Measurements from ENCODE around the gene ADCK2. TPM values are rescaled to one million over a fixed set of nuclear protein-coding genes. Genes with fewer than 3 reads are reported as not detected.

The ADCK2 gene
- total RNA-seq, 2 donors from 2014 or later: 26.5 to 30.6 TPM

- DNase-seq (ENCODE audit: low spot score): no peak
- Histone ChIP-seq H3K4me3 (no peak overlapping the region), H3K4me1 (replicated peaks) (no peaks in the 10 kb centered on the region), H3K27ac (no peak overlapping the region), H3K36me3 (no peaks in the 10 kb centered on the region), H3K9me3 (no peaks in the 10 kb centered on the region), H3K27me3 (replicated peaks; ENCODE audit: insufficient read depth) (no peaks in the 10 kb centered on the region)
- WGBS: 93% methylated on average over 10 of the region's 10 CpGs
- intact Hi-C loops (cut with DNase I): no loop called here
- TF ChIP-seq CTCF (IDR thresholded peaks at IDR 0.05) (no peak), POLR2A (IDR thresholded peaks at IDR 0.05) (no peak)
Observed at GRCh38 chr7:140714331-140715040, 41.7 kb downstream of the ADCK2 start.

GRCh38 chr7:140719721-140720120 lies 47.0 kb downstream of the ADCK2 start:
- H3K36me3 ChIP-seq: no peaks in the 10 kb centered on the region
- DNase-seq (ENCODE audit: low spot score): no peak
- H3K27me3 ChIP-seq (replicated peaks; ENCODE audit: insufficient read depth): no peaks in the 10 kb centered on the region
- H3K9me3 ChIP-seq: no peaks in the 10 kb centered on the region
- WGBS: 58% methylated on average over 5 of the region's 5 CpGs
- no peak overlapping the region for H3K4me3 ChIP-seq
- TF ChIP-seq POLR2AphosphoS5 (IDR thresholded peaks at IDR 0.05): no peak
- TF ChIP-seq POLR2A (IDR thresholded peaks at IDR 0.05): no peak
- no peak for TF ChIP-seq CTCF (IDR thresholded peaks at IDR 0.05)
- no peaks in the 10 kb centered on the region for H3K4me1 ChIP-seq (replicated peaks)
- no peak overlapping the region for H3K27ac ChIP-seq
- intact Hi-C loops (cut with DNase I): no loop called here

GRCh38 chr7:140722254-140722653 lies 49.5 kb downstream of the ADCK2 start:
- H3K9me3 ChIP-seq: no peaks in the 10 kb centered on the region
- 94% methylated on average over 1 of the region's 1 CpG for WGBS
- H3K4me3 ChIP-seq: no peak overlapping the region
- no peak overlapping the region for H3K27ac ChIP-seq
- no peaks in the 10 kb centered on the region for H3K36me3 ChIP-seq
- TF ChIP-seq CTCF (IDR thresholded peaks at IDR 0.05) (no peak), POLR2AphosphoS5 (IDR thresholded peaks at IDR 0.05) (no peak), POLR2A (IDR thresholded peaks at IDR 0.05) (no peak)
- H3K27me3 ChIP-seq (replicated peaks; ENCODE audit: insufficient read depth): no peaks in the 10 kb centered on the region
- no peak for DNase-seq (ENCODE audit: low spot score)
- H3K4me1 ChIP-seq (replicated peaks): no peaks in the 10 kb centered on the region
- intact Hi-C loops (cut with DNase I): no loop called here

- WGBS: 95% methylated on average over 6 of the region's 6 CpGs
- Histone ChIP-seq H3K4me3 (no peak overlapping the region), H3K27me3 (replicated peaks; ENCODE audit: insufficient read depth) (no peaks in the 10 kb centered on the region), H3K4me1 (replicated peaks) (no peaks in the 10 kb centered on the region), H3K27ac (no peak overlapping the region), H3K9me3 (no peaks in the 10 kb centered on the region), H3K36me3 (no peaks in the 10 kb centered on the region)
- TF ChIP-seq POLR2AphosphoS5 (IDR thresholded peaks at IDR 0.05): no peak
- no peak for DNase-seq (ENCODE audit: low spot score)
- intact Hi-C loops (cut with DNase I): no loop called here
Observed at GRCh38 chr7:140723006-140723405, 50.3 kb downstream of the ADCK2 start.

GRCh38 chr7:140723574-140723973 lies 50.8 kb downstream of the ADCK2 start:
- H3K27ac ChIP-seq: no peak overlapping the region
- intact Hi-C loops (cut with DNase I): no loop called here
- no peaks in the 10 kb centered on the region for H3K36me3 ChIP-seq
- H3K9me3 ChIP-seq: no peaks in the 10 kb centered on the region
- H3K27me3 ChIP-seq (replicated peaks; ENCODE audit: insufficient read depth): no peaks in the 10 kb centered on the region
- no peak for TF ChIP-seq POLR2AphosphoS5 (IDR thresholded peaks at IDR 0.05)
- no peak for TF ChIP-seq POLR2A (IDR thresholded peaks at IDR 0.05)
- TF ChIP-seq CTCF (IDR thresholded peaks at IDR 0.05): no peak
- H3K4me1 ChIP-seq (replicated peaks): no peaks in the 10 kb centered on the region
- DNase-seq (ENCODE audit: low spot score): no peak
- H3K4me3 ChIP-seq: no peak overlapping the region
- WGBS: 86% methylated on average over 3 of the region's 3 CpGs

Data from prostate gland (tissue), 2 donors.